Heart right ventricle (tissue), 16 donors: ENCODE results near the gene PAF1. TPM values are rescaled to one million over a fixed set of nuclear protein-coding genes. Genes with fewer than 3 reads are reported as not detected.
A peak's percentile ranks its signal among the peaks of the same experiment; 100 is the strongest.

Experiments used
- ATAC-seq, 8 donors: fragments of 200-7000 bp; cut with Tn5 transposase; one replicate each; pipeline ENCODE4 v1.9.1; 2020; ENCODE audit warnings: mild to moderate bottlenecking in 8 of 8, moderate library complexity in 8 of 8, moderate number of reproducible peaks in 1 of 8
- DNase-seq, 2 donors: peaks; one replicate each; pipeline ENCODE4 v3.0.0-alpha.2; 2020
- H3K27ac ChIP-seq, 10 donors: fragments of 200-600 bp; sonication (generic) in 2 of 10; one replicate each; pipeline versions ENCODE4 v1.5.0 to v1.8.0; 2020 to 2022; ENCODE audit warnings: mild to moderate bottlenecking in 3 of 10
- H3K27me3 ChIP-seq, 7 donors: fragments of 200-600 bp; one replicate each; pipeline ENCODE4 v1.8.0; 2021 to 2022; ENCODE audit warnings: mild to moderate bottlenecking in 2 of 7
- H3K36me3 ChIP-seq, 9 donors: fragments of 200-600 bp; sonication (generic) in 1 of 9; one replicate each; pipeline versions ENCODE4 v1.5.0 to v1.8.0; 2020 to 2022; ENCODE audit warnings: mild to moderate bottlenecking in 2 of 9
- H3K4me1 ChIP-seq, 9 donors: fragments of 200-600 bp; sonication (generic) in 1 of 9; one replicate each; pipeline versions ENCODE4 v1.5.0 to v1.8.0; 2020 to 2022; ENCODE audit warnings: mild to moderate bottlenecking in 4 of 9
- H3K4me3 ChIP-seq, 10 donors: fragments of 200-600 bp; sonication (generic) in 2 of 10; one replicate each; pipeline versions ENCODE4 v1.5.0 to v1.8.0; 2020 to 2022; ENCODE audit warnings: mild to moderate bottlenecking in 7 of 10, moderate library complexity in 2 of 10
- H3K9me3 ChIP-seq, 11 donors: fragments of 200-600 bp in 10 of 11; sonication (generic) in 2 of 11; one replicate each; pipeline versions ENCODE4 v1.5.0 to v1.8.0; 2013 to 2022; ENCODE audit warnings: mild to moderate bottlenecking in 2 of 11, control low read depth in 1 of 11, moderate library complexity in 1 of 11
- WGBS, 2 donors: extraction: QIAGEN DNeasy Blood & Tissue Kit; methylation state at CpG; one replicate each; pipeline ENCODE4 v1.1.7; 2013; ENCODE audit warnings: inconsistent platforms in 1 of 2; 5-methylcytosine and 5-hydroxymethylcytosine counted together
- intact Hi-C, 10 donors: fragments of 100-400 bp; cut with DNase I; formaldehyde crosslinking; loops; one replicate each; pipeline versions ENCODE4 v1.11.1 to v1.14.2; 2022
- polyA plus RNA-seq, 2 donors: library from polyadenylated mRNA; stranded (reverse); fragments of 200-250 nt; gene quantifications; one replicate each; pipeline ENCODE4 v1.2.3, GENCODE V29; 2013
- total RNA-seq, 10 donors: library from RNA; stranded (reverse); fragmentation: NEBNext Ultra II Directional in 3 of 10; extraction: Animal tissue kit (Norgen Biotek cat#: 25700) in 3 of 10; gene quantifications; one replicate each; pipeline versions ENCODE4 v1.2.1 to v1.2.4, GENCODE V29; 2021 to 2023
- TF ChIP-seq, protein P1 (sequence below), 9 donors: fragments of 200-600 bp; sonication (generic) in 2 of 9; IDR thresholded peaks; one replicate each; pipeline versions ENCODE4 v1.5.0 to v1.8.0; 2021 to 2022; ENCODE audit warnings: antibody characterized with exemption in 9 of 9, mild to moderate bottlenecking in 5 of 9, moderate library complexity in 1 of 9
- donor health status: Arrhythmogenic right ventricular cardiomyopathy.
- donor health status: ischemic (EF 13 %, LVEDD 7.1; RV severe dilation, severe dysfunction).
- donor health status: healthy with polysubstance abuse.
- donor health status: DM: no; HTN: yes; CAD: no.
- donor health status: DM: no; HTN: no; CAD: no.
- donor health status: ischemic (EF 25% LVEDD 6.9; RV normal size, moderate dysfunction).
- donor health status: ischemic (EF 25% LVEDD 5.7; RV mildly dilated, moderate dysfunction).
- donor health status: healthy.
- donor health status: DM: yes; HTN: yes; CAD: no.
- donor health status: Ischemic cardiomyopathy.
- donor health status: ischemic (EF 35%, LVEDD 5.7; RV mildly dilated, moderate dysfunction).
- donor health status: nonischemic (EF 11% LVEDD 7.7; RV severe dilation, severe dysfunction).
- donor health status: DM: yes; HTN: yes; CAD: no.
- donor health status: PGD.
- donor health status: ischemic (EF 29% LVEDD 5.4; RV normal size, mild dysfunction).
- donor health status: nonischemic (EF 23%, LVEDD 6.1; RV moderate dilation, normal function).

PAF1 gene
- total and polyA plus RNA-seq, 12 donors: 24.1 to 48.2 (median 38.8) TPM

DNA sequence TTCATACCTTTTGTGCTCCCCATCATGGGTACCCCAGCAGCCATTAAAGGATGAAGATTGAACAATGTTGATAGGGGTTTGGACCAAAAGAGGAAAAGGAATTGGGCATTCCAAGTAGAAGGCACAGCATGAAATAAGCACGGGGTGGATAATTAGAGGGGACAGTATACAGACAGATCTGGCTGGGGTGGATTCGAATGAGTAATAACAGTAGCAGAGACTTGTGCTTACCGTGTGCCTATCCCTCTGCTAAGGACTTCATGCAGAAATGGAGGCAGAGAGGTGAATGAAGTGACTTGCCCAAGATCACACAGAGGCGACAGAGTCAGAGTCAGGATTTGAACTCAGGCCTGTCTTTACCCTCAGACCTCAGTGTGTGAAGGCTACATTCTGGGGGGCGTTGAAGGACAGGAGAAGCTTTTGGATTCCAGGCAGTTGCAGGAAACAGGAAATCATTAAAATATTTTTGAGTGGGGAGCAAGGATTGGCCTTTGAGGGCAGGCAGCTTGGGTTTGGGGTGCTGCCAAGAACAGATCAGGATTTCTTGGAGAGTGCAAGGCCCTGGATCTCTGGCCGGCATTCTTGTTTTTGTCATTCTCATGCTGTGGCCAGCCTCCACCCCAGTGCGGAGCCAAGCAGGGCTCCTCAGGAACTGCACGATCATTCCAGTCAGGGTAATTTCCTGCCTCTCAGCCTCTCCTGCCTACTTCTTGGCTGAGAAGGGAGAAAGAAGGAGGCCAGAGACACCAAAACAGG lies 18.7 kb downstream of the PAF1 start:
- Histone ChIP-seq H3K36me3 (peaks cover 6 to 99% (median 35%) of the 10 kb centered on the region in 9 donors), H3K9me3 (no peaks in the 10 kb centered on the region), H3K4me3 (peak overlapping the region in 1 of 10 donors; percentile 9), H3K27me3 (no peaks in the 10 kb centered on the region), H3K27ac (peak overlapping the region; percentile 83 to 93 (median 88)), H3K4me1 (peaks cover 8 to 26% (median 21%) of the 10 kb centered on the region in 9 donors)
- TF ChIP-seq, protein P1, sequence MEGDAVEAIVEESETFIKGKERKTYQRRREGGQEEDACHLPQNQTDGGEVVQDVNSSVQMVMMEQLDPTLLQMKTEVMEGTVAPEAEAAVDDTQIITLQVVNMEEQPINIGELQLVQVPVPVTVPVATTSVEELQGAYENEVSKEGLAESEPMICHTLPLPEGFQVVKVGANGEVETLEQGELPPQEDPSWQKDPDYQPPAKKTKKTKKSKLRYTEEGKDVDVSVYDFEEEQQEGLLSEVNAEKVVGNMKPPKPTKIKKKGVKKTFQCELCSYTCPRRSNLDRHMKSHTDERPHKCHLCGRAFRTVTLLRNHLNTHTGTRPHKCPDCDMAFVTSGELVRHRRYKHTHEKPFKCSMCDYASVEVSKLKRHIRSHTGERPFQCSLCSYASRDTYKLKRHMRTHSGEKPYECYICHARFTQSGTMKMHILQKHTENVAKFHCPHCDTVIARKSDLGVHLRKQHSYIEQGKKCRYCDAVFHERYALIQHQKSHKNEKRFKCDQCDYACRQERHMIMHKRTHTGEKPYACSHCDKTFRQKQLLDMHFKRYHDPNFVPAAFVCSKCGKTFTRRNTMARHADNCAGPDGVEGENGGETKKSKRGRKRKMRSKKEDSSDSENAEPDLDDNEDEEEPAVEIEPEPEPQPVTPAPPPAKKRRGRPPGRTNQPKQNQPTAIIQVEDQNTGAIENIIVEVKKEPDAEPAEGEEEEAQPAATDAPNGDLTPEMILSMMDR (IDR thresholded peaks at IDR 0.05): no peak
- ATAC-seq (peak; percentile 90 to 96 (median 95)), DNase-seq (peak; percentile 70 to 86)
- 31 to 33% methylated on average over 8 of the region's 8 CpGs for WGBS, 2 donors
- intact Hi-C loops: no loop called here

DNA sequence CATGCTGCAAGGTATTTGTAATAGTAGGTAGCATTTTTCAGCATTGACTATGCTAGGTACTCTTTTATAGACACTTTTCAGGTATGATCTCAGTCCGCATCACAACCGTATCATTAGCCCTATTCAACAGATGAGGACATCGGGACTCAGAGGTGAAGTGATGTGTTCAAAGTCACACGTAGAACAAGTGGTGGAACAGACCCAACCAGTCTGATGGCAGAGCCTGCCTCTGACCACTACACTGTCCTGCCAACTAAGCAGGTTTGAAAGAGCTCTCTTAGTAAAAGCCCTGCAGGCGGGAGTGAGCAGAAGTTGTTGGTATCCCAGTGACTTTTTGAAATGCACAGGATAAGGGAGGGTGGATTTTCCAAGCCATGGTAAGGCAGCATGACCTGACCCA lies 20.2 kb downstream of the PAF1 start:
- peaks cover 0 to 97% (median 20%) of the 10 kb centered on the region in 9 donors for H3K36me3 ChIP-seq
- intact Hi-C loops: no loop called here
- ATAC-seq (no peak), DNase-seq (no peak)
- no peak overlapping the region for H3K27ac ChIP-seq
- peaks cover 8 to 26% (median 21%) of the 10 kb centered on the region in 9 donors for H3K4me1 ChIP-seq
- TF ChIP-seq, protein P1 (IDR thresholded peaks at IDR 0.05): no peak
- WGBS, 2 donors: 93 to 94% methylated on average over 5 of the region's 5 CpGs
- no peak overlapping the region for H3K4me3 ChIP-seq
- H3K9me3 ChIP-seq: no peaks in the 10 kb centered on the region
- H3K27me3 ChIP-seq: no peaks in the 10 kb centered on the region

DNA sequence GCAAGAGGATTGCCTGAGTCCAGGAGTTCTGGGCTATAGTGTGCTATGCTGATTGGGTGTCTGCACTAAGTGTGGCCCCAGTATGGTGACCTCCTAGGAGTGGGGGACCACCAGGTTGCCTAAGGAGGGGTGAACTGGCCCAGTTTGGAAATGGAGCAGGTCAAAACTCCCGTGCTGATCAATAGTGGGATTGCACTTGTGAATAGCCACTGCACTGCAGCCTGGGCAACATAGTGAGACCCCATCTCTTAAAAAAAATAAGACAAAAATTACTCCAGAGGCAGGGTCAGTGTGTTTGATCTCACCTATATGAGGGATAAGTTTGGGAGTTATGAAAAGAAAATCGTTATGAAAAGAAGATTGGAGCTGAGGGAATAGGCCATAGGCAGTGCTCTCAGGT lies 21.7 kb downstream of the PAF1 start:
- DNase-seq (no peak), ATAC-seq (no peak)
- Histone ChIP-seq H3K27ac (no peak overlapping the region), H3K36me3 (peaks cover 0 to 96% (median 18%) of the 10 kb centered on the region in 9 donors), H3K4me1 (peaks cover 8 to 31% (median 21%) of the 10 kb centered on the region in 9 donors), H3K27me3 (no peaks in the 10 kb centered on the region), H3K9me3 (no peaks in the 10 kb centered on the region), H3K4me3 (no peak overlapping the region)
- WGBS, 2 donors: 86 to 93% methylated on average over 2 of the region's 2 CpGs
- TF ChIP-seq, protein P1 (IDR thresholded peaks at IDR 0.05): no peak
- intact Hi-C loops: no loop called here

DNA sequence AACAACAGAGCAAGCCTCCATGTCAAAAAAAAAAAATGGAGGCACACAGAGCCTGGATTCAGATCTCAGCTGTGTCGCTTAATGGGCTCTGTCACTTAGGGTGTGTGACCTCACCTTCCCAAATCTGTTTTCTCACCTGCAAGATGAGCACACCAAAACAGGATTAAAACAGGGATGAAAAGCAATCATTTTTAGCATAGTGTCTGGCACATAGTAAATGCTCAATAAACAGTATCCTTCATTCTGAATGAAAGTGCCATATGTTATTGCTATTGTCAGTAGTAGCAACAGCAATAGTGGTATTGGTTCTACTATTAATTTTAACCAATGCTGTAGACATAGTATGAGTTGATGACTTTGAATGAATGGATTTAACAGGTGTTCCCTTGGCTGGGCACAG lies 25.4 kb downstream of the PAF1 start:
- Histone ChIP-seq H3K9me3 (no peaks in the 10 kb centered on the region), H3K4me3 (no peak overlapping the region), H3K4me1 (peaks cover 3 to 24% (median 20%) of the 10 kb centered on the region in 9 donors), H3K36me3 (peaks cover 0 to 96% (median 26%) of the 10 kb centered on the region in 9 donors), H3K27ac (no peak overlapping the region), H3K27me3 (no peaks in the 10 kb centered on the region)
- WGBS, 2 donors: 100% methylated on average over 1 of the region's 1 CpG
- TF ChIP-seq, protein P1 (IDR thresholded peaks at IDR 0.05): no peak
- intact Hi-C loops: no loop called here
- ATAC-seq: no peak
- no peak for DNase-seq
